H9 (cell line): ENCODE results near the gene ATP5MC2. TPM values are rescaled to one million over a fixed set of nuclear protein-coding genes. Genes with fewer than 3 reads are reported as not detected.

ENCODE experiments used
- DNase-seq: peaks from one replicate; pipeline ENCODE4 v3.0.0-alpha.2; 2017
- H2AFZ ChIP-seq: one replicate; pipeline ENCODE4 v1.6.1; 2013; ENCODE audit warnings: mild to moderate bottlenecking, low read length, control low read depth, moderate library complexity
- H2AK5ac ChIP-seq: 2 replicates; pipeline ENCODE4 v1.6.1; 2013; ENCODE audit warnings: low read length, control low read depth, mixed read lengths; ENCODE audit not compliant: insufficient read length
- H2BK120ac ChIP-seq: one replicate; pipeline ENCODE4 v1.6.1; 2013; ENCODE audit warnings: low read depth, mild to moderate bottlenecking, low read length, control low read depth, inconsistent platforms; ENCODE audit not compliant: poor library complexity, severe bottlenecking
- H2BK12ac ChIP-seq: 2 replicates; pipeline ENCODE4 v1.6.1; 2013; ENCODE audit warnings: low read length, control low read depth, mixed read lengths, low read depth; ENCODE audit not compliant: insufficient read length
- H2BK15ac ChIP-seq: 2 replicates; pipeline ENCODE4 v1.6.1; 2013; ENCODE audit warnings: low read depth, low read length, control low read depth
- H2BK20ac ChIP-seq: one replicate; pipeline ENCODE4 v1.6.1; 2013; ENCODE audit warnings: low read depth, mild to moderate bottlenecking, low read length, control low read depth, inconsistent platforms; ENCODE audit not compliant: poor library complexity, severe bottlenecking
- H2BK5ac ChIP-seq: 2 replicates; pipeline ENCODE4 v1.6.1; 2013; ENCODE audit warnings: low read length, control low read depth, mixed read lengths; ENCODE audit not compliant: insufficient read length
- H3K14ac ChIP-seq: 2 replicates; pipeline ENCODE4 v1.6.1; 2013; ENCODE audit warnings: low read length, control low read depth; ENCODE audit not compliant: insufficient read depth
- H3K18ac ChIP-seq: 2 replicates; pipeline ENCODE4 v1.6.1; 2013; ENCODE audit warnings: low read depth, mild to moderate bottlenecking, mixed read lengths, low read length, control low read depth; ENCODE audit not compliant: insufficient read length
- H3K23ac ChIP-seq: 2 replicates; pipeline ENCODE4 v1.6.1; 2013; ENCODE audit warnings: low read length, control low read depth, mixed read lengths, low read depth; ENCODE audit not compliant: insufficient read length
- H3K23me2 ChIP-seq: 2 replicates; pipeline ENCODE4 v1.6.1; 2013; ENCODE audit warnings: low read depth, mild to moderate bottlenecking, mixed read lengths, low read length, control low read depth; ENCODE audit not compliant: insufficient read length, poor library complexity, severe bottlenecking
- H3K27ac ChIP-seq: 2 replicates; pipeline ENCODE4 v1.5.1; 2013; ENCODE audit warnings: low read length, control low read depth, mixed read lengths, low read depth; ENCODE audit not compliant: insufficient read length
- H3K27me3 ChIP-seq: 2 replicates; pipeline ENCODE4 v1.6.1; 2013; ENCODE audit warnings: low read length, control low read depth, inconsistent platforms; ENCODE audit not compliant: insufficient read depth
- H3K4ac ChIP-seq: 2 replicates; pipeline ENCODE4 v1.6.1; 2013; ENCODE audit warnings: low read depth, mild to moderate bottlenecking, control low read depth, inconsistent platforms, low read length, moderate library complexity
- H3K4me1 ChIP-seq: 2 replicates; pipeline ENCODE4 v1.6.1; 2013; ENCODE audit warnings: low read length, control low read depth, inconsistent platforms; ENCODE audit not compliant: insufficient read depth
- H3K4me2 ChIP-seq: 2 replicates; pipeline ENCODE4 v1.6.1; 2013; ENCODE audit warnings: low read length, control low read depth, mixed read lengths; ENCODE audit not compliant: insufficient read length, insufficient read depth
- H3K56ac ChIP-seq: 2 replicates; pipeline ENCODE4 v1.6.1; 2013; ENCODE audit warnings: low read depth, mild to moderate bottlenecking, mixed read lengths, low read length, control low read depth; ENCODE audit not compliant: insufficient read length
- H3K79me1 ChIP-seq: 2 replicates; pipeline ENCODE4 v1.6.1; 2013; ENCODE audit warnings: low read depth, mild to moderate bottlenecking, moderate library complexity, low read length, control low read depth, inconsistent platforms; ENCODE audit not compliant: insufficient read depth, poor library complexity, severe bottlenecking
- H3K79me2 ChIP-seq: 2 replicates; pipeline ENCODE4 v1.6.1; 2013; ENCODE audit warnings: low read length, control low read depth, inconsistent platforms; ENCODE audit not compliant: insufficient read depth
- H3K9ac ChIP-seq: 2 replicates; pipeline ENCODE4 v1.6.1; 2013; ENCODE audit warnings: low read length, control low read depth, mixed read lengths; ENCODE audit not compliant: insufficient read length; ENCODE audit errors: extremely low read depth
- H3K9me3 ChIP-seq: one replicate; pipeline ENCODE4 v1.6.1; 2013; ENCODE audit warnings: low read depth, low read length, inconsistent platforms; ENCODE audit not compliant: control insufficient read depth
- H3T11ph ChIP-seq: one replicate; pipeline ENCODE4 v1.6.1; 2013; ENCODE audit warnings: mild to moderate bottlenecking, low read length, control low read depth, inconsistent platforms
- H4K20me1 ChIP-seq: one replicate; pipeline ENCODE4 v1.6.1; 2013; ENCODE audit not compliant: control insufficient read depth, insufficient read length, insufficient read depth
- H4K5ac ChIP-seq: 2 replicates; pipeline ENCODE4 v1.6.1; 2013; ENCODE audit warnings: low read depth, mild to moderate bottlenecking, mixed read lengths, low read length, control low read depth; ENCODE audit not compliant: insufficient read length
- H4K8ac ChIP-seq: replicated peaks from 2 replicates; pipeline ENCODE4 v1.6.1; 2013; ENCODE audit warnings: low read length, control low read depth, mixed read lengths, low read depth; ENCODE audit not compliant: insufficient read length
- H4K91ac ChIP-seq: 2 replicates; pipeline ENCODE4 v1.6.1; 2013; ENCODE audit warnings: low read depth, mild to moderate bottlenecking, moderate library complexity, mixed read lengths, low read length, control low read depth; ENCODE audit not compliant: insufficient read length
- H3K27ac Mint-ChIP-seq, 3 experiments: 2 replicates in 2 of 3; 3 replicates in 1 of 3; pipeline ENCODE4 v1.8.0; 2020 to 2021; ENCODE audit warnings: mixed read lengths in 3 of 3, mild to moderate bottlenecking in 1 of 3, moderate library complexity in 1 of 3
- H3K27me3 Mint-ChIP-seq: 2 replicates; pipeline ENCODE4 v1.8.0; 2021; ENCODE audit warnings: low read depth, mild to moderate bottlenecking, moderate library complexity, mixed read lengths
- H3K36me3 Mint-ChIP-seq, 3 experiments: 2 replicates in 2 of 3; 3 replicates in 1 of 3; pipeline ENCODE4 v1.8.0; 2020 to 2021; ENCODE audit warnings: low read depth in 3 of 3, mixed read lengths in 3 of 3; ENCODE audit not compliant: insufficient read depth in 1 of 3
- H3K4me1 Mint-ChIP-seq, 2 experiments: 2 replicates each; pipeline ENCODE4 v1.8.0; 2020; ENCODE audit warnings: mixed read lengths in 2 of 2
- H3K4me3 Mint-ChIP-seq, 2 experiments: 2 replicates in 1 of 2; 3 replicates in 1 of 2; pipeline ENCODE4 v1.8.0; 2020 to 2021; ENCODE audit warnings: mild to moderate bottlenecking in 2 of 2, mixed read lengths in 2 of 2, moderate library complexity in 1 of 2
- H3K9me3 Mint-ChIP-seq, 2 experiments: 2 replicates in 1 of 2; 3 replicates in 1 of 2; pipeline ENCODE4 v1.8.0; 2020; ENCODE audit warnings: mild to moderate bottlenecking in 2 of 2, mixed read lengths in 2 of 2, moderate library complexity in 1 of 2
- WGBS: extraction: QIAGEN DNeasy Blood & Tissue Kit; methylation state at CpG from one replicate; pipeline ENCODE4 v1.1.7; 2013; ENCODE audit warnings: missing lambda C conversion rate, low lambda C conversion rate, mixed read lengths; ENCODE audit not compliant: insufficient read length; ENCODE audit errors: extremely low coverage; 5-methylcytosine and 5-hydroxymethylcytosine counted together
- total RNA-seq: library from RNA; stranded (reverse); gene quantifications from 2 replicates; pipeline ENCODE4 v1.2.1, GENCODE V29; 2021
- TF ChIP-seq, protein P1 (sequence below): fragments of 200-600 bp; sonication (generic); conservative IDR thresholded peaks from 3 replicates; pipeline ENCODE4 v1.8.0; 2021; ENCODE audit warnings: antibody characterized with exemption, mild to moderate bottlenecking

ATP5MC2 gene
- total RNA-seq, 1 experiment from 2014 or later = 379 TPM

- Histone ChIP-seq H3K27me3 (no peaks in the 10 kb centered on the region), H3K9me3 (no peaks in the 10 kb centered on the region), H3K56ac (no peak overlapping the region), H4K91ac (no peak overlapping the region), H2BK120ac (no peak overlapping the region), H3K18ac (no peak overlapping the region), H2BK5ac (no peak overlapping the region), H2BK15ac (no peak overlapping the region), H3K79me1 (no peaks in the 10 kb centered on the region), H3K4ac (no peak overlapping the region), H2AFZ (no peak overlapping the region), H3T11ph (no peak overlapping the region), H3K79me2 (no peaks in the 10 kb centered on the region), H4K20me1 (no peaks in the 10 kb centered on the region), H3K23me2 (no peaks in the 10 kb centered on the region), H3K27ac (no peak overlapping the region), H2AK5ac (no peak overlapping the region), H4K8ac (no peak overlapping the region), H3K23ac (no peak overlapping the region), H4K5ac (no peak overlapping the region), H3K4me1 (no peaks in the 10 kb centered on the region), H3K9ac (no peak overlapping the region), H2BK12ac (no peak overlapping the region), H3K14ac (no peak overlapping the region), H2BK20ac (no peak overlapping the region), H3K4me2 (no peak overlapping the region)
- H3K9me3 Mint-ChIP-seq = no peaks in the 10 kb centered on the region
- TF ChIP-seq, protein P1, sequence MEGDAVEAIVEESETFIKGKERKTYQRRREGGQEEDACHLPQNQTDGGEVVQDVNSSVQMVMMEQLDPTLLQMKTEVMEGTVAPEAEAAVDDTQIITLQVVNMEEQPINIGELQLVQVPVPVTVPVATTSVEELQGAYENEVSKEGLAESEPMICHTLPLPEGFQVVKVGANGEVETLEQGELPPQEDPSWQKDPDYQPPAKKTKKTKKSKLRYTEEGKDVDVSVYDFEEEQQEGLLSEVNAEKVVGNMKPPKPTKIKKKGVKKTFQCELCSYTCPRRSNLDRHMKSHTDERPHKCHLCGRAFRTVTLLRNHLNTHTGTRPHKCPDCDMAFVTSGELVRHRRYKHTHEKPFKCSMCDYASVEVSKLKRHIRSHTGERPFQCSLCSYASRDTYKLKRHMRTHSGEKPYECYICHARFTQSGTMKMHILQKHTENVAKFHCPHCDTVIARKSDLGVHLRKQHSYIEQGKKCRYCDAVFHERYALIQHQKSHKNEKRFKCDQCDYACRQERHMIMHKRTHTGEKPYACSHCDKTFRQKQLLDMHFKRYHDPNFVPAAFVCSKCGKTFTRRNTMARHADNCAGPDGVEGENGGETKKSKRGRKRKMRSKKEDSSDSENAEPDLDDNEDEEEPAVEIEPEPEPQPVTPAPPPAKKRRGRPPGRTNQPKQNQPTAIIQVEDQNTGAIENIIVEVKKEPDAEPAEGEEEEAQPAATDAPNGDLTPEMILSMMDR = no peak
- H3K4me3 Mint-ChIP-seq = no peak overlapping the region
- H3K36me3 Mint-ChIP-seq = peaks cover 54 to 84% (median 79%) of the 10 kb centered on the region in 3 experiments
- H3K27ac Mint-ChIP-seq = no peak overlapping the region
- H3K27me3 Mint-ChIP-seq = no peaks in the 10 kb centered on the region
- no peak for DNase-seq
- no CpG with 5 or more reads among the region's 2 CpGs for WGBS
- no peaks in the 10 kb centered on the region for H3K4me1 Mint-ChIP-seq
These were observed 8.8 kb downstream of the ATP5MC2 start for GRCh38 chr12:53667080-53667479.
